ENCODE results near the gene FGFR4. TPM values are rescaled to one million over a fixed set of nuclear protein-coding genes. Genes with fewer than 3 reads are reported as not detected.

FGFR4 gene
- polyA plus RNA-seq, 1 donor: 97.0 TPM

GRCh38 chr5:177131019-177131320 is 44.3 kb downstream of the FGFR4 start:
- DNase-seq: no peak
- peaks cover 9% of the 10 kb centered on the region for H3K36me3 ChIP-seq (ENCODE audit: control insufficient read depth, insufficient read depth, low read length)
- H3K27ac ChIP-seq (ENCODE audit: low read length): no peak overlapping the region
- H3K27me3 ChIP-seq (ENCODE audit: control insufficient read depth, insufficient read depth, low read length): no peaks in the 10 kb centered on the region
- no peak overlapping the region for H3K4me3 ChIP-seq (ENCODE audit: low read length)
- peaks cover 13% of the 10 kb centered on the region for H3K4me1 ChIP-seq (ENCODE audit: control insufficient read depth, insufficient read depth, low read length)
- WGBS (ENCODE audit: insufficient coverage, low lambda C conversion rate): no CpG with 5 or more reads among the region's 2 CpGs
- H3K9me3 ChIP-seq (ENCODE audit: control insufficient read depth, low read depth, low read length): no peaks in the 10 kb centered on the region

- Histone ChIP-seq H3K36me3 (ENCODE audit: control insufficient read depth, insufficient read depth, low read length) (peaks cover 14% of the 10 kb centered on the region), H3K27me3 (ENCODE audit: control insufficient read depth, insufficient read depth, low read length) (no peaks in the 10 kb centered on the region), H3K4me1 (ENCODE audit: control insufficient read depth, insufficient read depth, low read length) (peaks cover 13% of the 10 kb centered on the region), H3K4me3 (ENCODE audit: low read length) (no peak overlapping the region), H3K27ac (ENCODE audit: low read length) (no peak overlapping the region), H3K9me3 (ENCODE audit: control insufficient read depth, low read depth, low read length) (no peaks in the 10 kb centered on the region)
- DNase-seq: peak in 1 of 2 donors; percentile 27
- no CpG with 5 or more reads among the region's 31 CpGs for WGBS (ENCODE audit: insufficient coverage, low lambda C conversion rate)
Observed at GRCh38 chr5:177131352-177132135, 44.8 kb downstream of the FGFR4 start.

GRCh38 chr5:177132136-177133095 is 45.7 kb downstream of the FGFR4 start:
- DNase-seq: peak in 1 of 2 donors; percentile 63
- WGBS (ENCODE audit: insufficient coverage, low lambda C conversion rate): no CpG with 5 or more reads among the region's 100 CpGs
- H3K4me3 ChIP-seq (ENCODE audit: low read length): peak overlapping the region; percentile 49
- peaks cover 19% of the 10 kb centered on the region for H3K4me1 ChIP-seq (ENCODE audit: control insufficient read depth, insufficient read depth, low read length)
- peak overlapping the region; percentile 87 for H3K27ac ChIP-seq (ENCODE audit: low read length)
- no peaks in the 10 kb centered on the region for H3K9me3 ChIP-seq (ENCODE audit: control insufficient read depth, low read depth, low read length)
- no peaks in the 10 kb centered on the region for H3K27me3 ChIP-seq (ENCODE audit: control insufficient read depth, insufficient read depth, low read length)
- peaks cover 21% of the 10 kb centered on the region for H3K36me3 ChIP-seq (ENCODE audit: control insufficient read depth, insufficient read depth, low read length)

- DNase-seq: peak; percentile 93 to 98
- H3K4me1 ChIP-seq (ENCODE audit: control insufficient read depth, insufficient read depth, low read length): peaks cover 20% of the 10 kb centered on the region
- peak within 1 kb of the TSS; percentile 87 for H3K27ac ChIP-seq (ENCODE audit: low read length)
- H3K36me3 ChIP-seq (ENCODE audit: control insufficient read depth, insufficient read depth, low read length): peaks cover 27% of the 10 kb centered on the region
- no peaks in the 10 kb centered on the region for H3K9me3 ChIP-seq (ENCODE audit: control insufficient read depth, low read depth, low read length)
- peak within 1 kb of the TSS; percentile 77 for H3K4me3 ChIP-seq (ENCODE audit: low read length)
- H3K27me3 ChIP-seq (ENCODE audit: control insufficient read depth, insufficient read depth, low read length): no peaks in the 10 kb centered on the region
- WGBS (ENCODE audit: insufficient coverage, low lambda C conversion rate): no CpG with 5 or more reads among the region's 93 CpGs
Observed at GRCh38 chr5:177133096-177133852, 46.6 kb downstream of the FGFR4 start, which contains the start of gene NSD1. Gene NSD1, plus strand, starts transcription at chr5:177133773. Its CDS starts 1,331 bp downstream, at chr5:177135104.

GRCh38 chr5:177133853-177134696 is 47.4 kb downstream of the FGFR4 start:
- WGBS (ENCODE audit: insufficient coverage, low lambda C conversion rate): no CpG with 5 or more reads among the region's 83 CpGs
- peaks cover 20% of the 10 kb centered on the region for H3K4me1 ChIP-seq (ENCODE audit: control insufficient read depth, insufficient read depth, low read length)
- H3K27ac ChIP-seq (ENCODE audit: low read length): peak overlapping the region; percentile 61
- peak in 1 of 2 donors; percentile 82 for DNase-seq
- H3K9me3 ChIP-seq (ENCODE audit: control insufficient read depth, low read depth, low read length): no peaks in the 10 kb centered on the region
- no peaks in the 10 kb centered on the region for H3K27me3 ChIP-seq (ENCODE audit: control insufficient read depth, insufficient read depth, low read length)
- peaks cover 30% of the 10 kb centered on the region for H3K36me3 ChIP-seq (ENCODE audit: control insufficient read depth, insufficient read depth, low read length)
- H3K4me3 ChIP-seq (ENCODE audit: low read length): peak overlapping the region; percentile 77

- peak overlapping the region; percentile 77 for H3K4me3 ChIP-seq (ENCODE audit: low read length)
- H3K36me3 ChIP-seq (ENCODE audit: control insufficient read depth, insufficient read depth, low read length): peaks cover 33% of the 10 kb centered on the region
- no peaks in the 10 kb centered on the region for H3K27me3 ChIP-seq (ENCODE audit: control insufficient read depth, insufficient read depth, low read length)
- H3K4me1 ChIP-seq (ENCODE audit: control insufficient read depth, insufficient read depth, low read length): peaks cover 20% of the 10 kb centered on the region
- no CpG with 5 or more reads among the region's 13 CpGs for WGBS (ENCODE audit: insufficient coverage, low lambda C conversion rate)
- no peak for DNase-seq
- H3K27ac ChIP-seq (ENCODE audit: low read length): peak overlapping the region; percentile 54
- H3K9me3 ChIP-seq (ENCODE audit: control insufficient read depth, low read depth, low read length): no peaks in the 10 kb centered on the region
Observed at GRCh38 chr5:177134697-177135225, 48.0 kb downstream of the FGFR4 start.

- Histone ChIP-seq H3K27ac (ENCODE audit: low read length) (no peak overlapping the region), H3K4me1 (ENCODE audit: control insufficient read depth, insufficient read depth, low read length) (peaks cover 11% of the 10 kb centered on the region), H3K27me3 (ENCODE audit: control insufficient read depth, insufficient read depth, low read length) (no peaks in the 10 kb centered on the region), H3K9me3 (ENCODE audit: control insufficient read depth, low read depth, low read length) (no peaks in the 10 kb centered on the region), H3K36me3 (ENCODE audit: control insufficient read depth, insufficient read depth, low read length) (peaks cover 53% of the 10 kb centered on the region), H3K4me3 (ENCODE audit: low read length) (no peak overlapping the region)
- no peak for DNase-seq
- no CpG with 5 or more reads among the region's 2 CpGs for WGBS (ENCODE audit: insufficient coverage, low lambda C conversion rate)
Observed at GRCh38 chr5:177140312-177140711, 53.6 kb downstream of the FGFR4 start.

GRCh38 chr5:177141496-177141895 is 54.8 kb downstream of the FGFR4 start:
- H3K4me1 ChIP-seq (ENCODE audit: control insufficient read depth, insufficient read depth, low read length): peaks cover 6% of the 10 kb centered on the region
- WGBS (ENCODE audit: insufficient coverage, low lambda C conversion rate): no CpG with 5 or more reads among the region's 3 CpGs
- H3K27ac ChIP-seq (ENCODE audit: low read length): no peak overlapping the region
- H3K36me3 ChIP-seq (ENCODE audit: control insufficient read depth, insufficient read depth, low read length): peaks cover 52% of the 10 kb centered on the region
- H3K4me3 ChIP-seq (ENCODE audit: low read length): no peak overlapping the region
- DNase-seq: no peak
- H3K27me3 ChIP-seq (ENCODE audit: control insufficient read depth, insufficient read depth, low read length): no peaks in the 10 kb centered on the region
- H3K9me3 ChIP-seq (ENCODE audit: control insufficient read depth, low read depth, low read length): no peaks in the 10 kb centered on the region

GRCh38 chr5:177142098-177142611 is 55.4 kb downstream of the FGFR4 start:
- no peak for DNase-seq
- H3K4me3 ChIP-seq (ENCODE audit: low read length): no peak overlapping the region
- H3K36me3 ChIP-seq (ENCODE audit: control insufficient read depth, insufficient read depth, low read length): peaks cover 50% of the 10 kb centered on the region
- H3K9me3 ChIP-seq (ENCODE audit: control insufficient read depth, low read depth, low read length): no peaks in the 10 kb centered on the region
- H3K27ac ChIP-seq (ENCODE audit: low read length): no peak overlapping the region
- no peaks in the 10 kb centered on the region for H3K27me3 ChIP-seq (ENCODE audit: control insufficient read depth, insufficient read depth, low read length)
- no CpG with 5 or more reads among the region's 2 CpGs for WGBS (ENCODE audit: insufficient coverage, low lambda C conversion rate)
- H3K4me1 ChIP-seq (ENCODE audit: control insufficient read depth, insufficient read depth, low read length): peaks cover 3% of the 10 kb centered on the region

Data from large intestine (tissue), 3 donors.